ENCODE measurements around the gene LRIG2.
"Not testable (repeated sequence)": the region's sequence is repeated elsewhere in the genome, so short reads cannot be mapped to it uniquely, and the experiment has no call there.

The LRIG2 gene

GRCh38 chr1:113042285-113043143, 30.5 kb upstream of the LRIG2 start:
- no peaks in the 10 kb centered on the region for H3K27me3 ChIP-seq
- TF ChIP-seq CTCF (IDR thresholded peaks at IDR 0.05; ENCODE audit: low read depth, low read length): peak; percentile 66
- H3K36me3 ChIP-seq: no peaks in the 10 kb centered on the region
- peaks cover 34% of the 10 kb centered on the region for H3K4me1 ChIP-seq
- DNase-seq: peak; percentile 72
- no peak overlapping the region for H3K4me3 ChIP-seq (ENCODE audit: low read depth, low read length)
- H3K9me3 ChIP-seq: no peaks in the 10 kb centered on the region

GRCh38 chr1:113043144-113043488, 29.9 kb upstream of the LRIG2 start:
- not testable (repeated sequence) for H3K9me3 ChIP-seq; H3K36me3 ChIP-seq; H3K27me3 ChIP-seq; H3K4me3 ChIP-seq (ENCODE audit: low read depth, low read length); DNase-seq
- peaks cover 34% of the 10 kb centered on the region for H3K4me1 ChIP-seq

GRCh38 chr1:113046569-113046968, 26.4 kb upstream of the LRIG2 start:
- H3K4me1 ChIP-seq: peaks cover 14% of the 10 kb centered on the region
- DNase-seq: no peak

GRCh38 chr1:113048064-113048463, 24.9 kb upstream of the LRIG2 start:
- no peak overlapping the region for H3K4me3 ChIP-seq (ENCODE audit: low read depth, low read length)
- H3K27me3 ChIP-seq: no peaks in the 10 kb centered on the region
- DNase-seq: no peak
- H3K9me3 ChIP-seq: no peaks in the 10 kb centered on the region
- TF ChIP-seq CTCF (IDR thresholded peaks at IDR 0.05; ENCODE audit: low read depth, low read length): no peak
- peaks cover under 1% of the 10 kb centered on the region; the same call in 1 of the 2 replicates for H3K4me1 ChIP-seq
- no peaks in the 10 kb centered on the region for H3K36me3 ChIP-seq

More at GRCh38 chr1:113046569-113046968, 26.4 kb upstream of the LRIG2 start:
- no peaks in the 10 kb centered on the region for H3K27me3 ChIP-seq
- no peaks in the 10 kb centered on the region for H3K9me3 ChIP-seq
- no peaks in the 10 kb centered on the region for H3K36me3 ChIP-seq
- no peak overlapping the region for H3K4me3 ChIP-seq (ENCODE audit: low read depth, low read length)
- TF ChIP-seq CTCF (IDR thresholded peaks at IDR 0.05; ENCODE audit: low read depth, low read length): no peak

- no peak for TF ChIP-seq CTCF (IDR thresholded peaks at IDR 0.05; ENCODE audit: low read depth, low read length)
- H3K4me1 ChIP-seq: peaks cover 15% of the 10 kb centered on the region
- no peaks in the 10 kb centered on the region for H3K36me3 ChIP-seq
- H3K4me3 ChIP-seq (ENCODE audit: low read depth, low read length): no peak overlapping the region
- no peaks in the 10 kb centered on the region for H3K9me3 ChIP-seq
- DNase-seq: no peak
- H3K27me3 ChIP-seq: no peaks in the 10 kb centered on the region
Observed at GRCh38 chr1:113053344-113054126, 19.5 kb upstream of the LRIG2 start.

- H3K4me1 ChIP-seq: peaks cover 27% of the 10 kb centered on the region
- H3K27me3 ChIP-seq: no peaks in the 10 kb centered on the region
- no peaks in the 10 kb centered on the region for H3K36me3 ChIP-seq
- DNase-seq: no peak
- no peaks in the 10 kb centered on the region for H3K9me3 ChIP-seq
- no peak for TF ChIP-seq CTCF (IDR thresholded peaks at IDR 0.05; ENCODE audit: low read depth, low read length)
- H3K4me3 ChIP-seq (ENCODE audit: low read depth, low read length): no peak overlapping the region
Observed at GRCh38 chr1:113055570-113055969, 17.4 kb upstream of the LRIG2 start.
